K562 (cell line): ENCODE results near the gene BCR. TPM values are rescaled to one million over a fixed set of nuclear protein-coding genes. Genes with fewer than 3 reads are reported as not detected.

Source experiments
- ATAC-seq: fragments of 200-7000 bp; cut with Tn5 transposase; 3 replicates; pipeline ENCODE4 v1.9.1; 2020; ENCODE audit warnings: moderate library complexity
- BruUV-seq: library from RNA; stranded (reverse); fragments of 400-500 nt; replicated peaks from 2 replicates; lab custom pipeline; 2021; lab: Mats Ljungman, UMichigan
- CTCF ChIA-PET: fragments of 300-600 bp; formaldehyde crosslinking; extraction: SDS; loops from one replicate; lab custom pipeline; 2021; ENCODE audit warnings: low intra/inter-chr PET ratio; lab: Yijun Ruan, JAX
- POLR2A ChIA-PET: fragments of 300-600, 350-650 bp; sonication (Branson Sonifier 250); formaldehyde crosslinking; extraction: SDS; loops from one replicate; lab custom pipeline; 2021; ENCODE audit warnings: antibody characterized with exemption, inconsistent platforms; lab: Yijun Ruan, JAX
- DNase-seq, 4 experiments: peaks; one replicate each; pipeline versions ENCODE4 v3.0.0 to v3.0.0-alpha.2; 2011 to 2018; ENCODE audit warnings: low spot score in 3 of 4, mixed read lengths in 3 of 4; ENCODE audit errors: extremely low read depth in 1 of 4
- FAIRE-seq: peaks from 2 replicates; lab custom pipeline; 2011; peaks lifted over from hg19 to GRCh38; lab: Jason Lieb, UNC
- H2AFZ ChIP-seq: 2 replicates; pipeline ENCODE4 v1.6.0; 2011; ENCODE audit warnings: low read depth, low read length, control low read depth, inconsistent platforms
- H3K27ac ChIP-seq: fragments of 200-600 bp; 3 replicates; pipeline ENCODE4 v1.8.0; 2011; ENCODE audit warnings: low read depth, mild to moderate bottlenecking, control low read depth, inconsistent platforms, low read length, moderate library complexity, mixed read lengths; ENCODE audit errors: extremely low read depth
- H3K27me3 ChIP-seq, 2 experiments: fragments of 300-600 bp in 1 of 2; 2 replicates in 1 of 2; 3 replicates in 1 of 2; pipeline versions ENCODE4 v1.6.0 to v1.8.0; 2011; ENCODE audit warnings: inconsistent platforms in 2 of 2, low read length in 2 of 2, mild to moderate bottlenecking in 1 of 2, mixed read lengths in 1 of 2, moderate library complexity in 1 of 2; ENCODE audit not compliant: control insufficient read depth in 2 of 2, insufficient read depth in 2 of 2
- H3K36me3 ChIP-seq: fragments of 300-600 bp; 3 replicates; pipeline ENCODE4 v1.8.0; 2011; ENCODE audit warnings: mild to moderate bottlenecking, low read length, inconsistent platforms; ENCODE audit not compliant: control insufficient read depth, insufficient read depth
- H3K4me1 ChIP-seq, 2 experiments: fragments of 200-600 bp in 1 of 2; replicated peaks in 1 of 2; 2 replicates in 1 of 2; 3 replicates in 1 of 2; pipeline versions ENCODE4 v1.5.1 to v1.8.0; 2011; ENCODE audit warnings: inconsistent platforms in 2 of 2, low read length in 2 of 2, mild to moderate bottlenecking in 1 of 2, mixed read lengths in 1 of 2, moderate library complexity in 1 of 2; ENCODE audit not compliant: control insufficient read depth in 2 of 2, insufficient read depth in 2 of 2
- H3K4me2 ChIP-seq: 2 replicates; pipeline ENCODE4 v1.6.1; 2011; ENCODE audit warnings: low read length, control low read depth, inconsistent platforms, mixed read lengths; ENCODE audit not compliant: insufficient read depth
- H3K4me3 ChIP-seq: fragments of 200-600 bp; sonication (generic), shearing (Covaris generic); 2 replicates; pipeline ENCODE4 v1.5.1; 2016; ENCODE audit warnings: control low read depth, inconsistent platforms
- H3K79me2 ChIP-seq: fragments of 200-600 bp; 3 replicates; pipeline ENCODE4 v1.8.0; 2011; ENCODE audit warnings: low read length, inconsistent platforms; ENCODE audit not compliant: control insufficient read depth, insufficient read depth
- H3K9ac ChIP-seq, 2 experiments: 2 replicates each; pipeline versions ENCODE4 v1.6.0 to v1.6.1; 2011; ENCODE audit warnings: low read depth in 2 of 2, low read length in 2 of 2, control low read depth in 1 of 2, inconsistent platforms in 1 of 2, mild to moderate bottlenecking in 1 of 2, mixed read lengths in 1 of 2; ENCODE audit not compliant: insufficient read depth in 1 of 2
- H3K9me1 ChIP-seq: one replicate; pipeline ENCODE4 v1.6.0; 2011; ENCODE audit warnings: inconsistent platforms, mild to moderate bottlenecking, low read length, moderate library complexity; ENCODE audit not compliant: control insufficient read depth, insufficient read depth
- H3K9me3 ChIP-seq: replicated peaks from 2 replicates; pipeline ENCODE4 v1.5.1; 2011; ENCODE audit warnings: low read depth, low read length, inconsistent platforms; ENCODE audit not compliant: control insufficient read depth, insufficient read depth
- H4K20me1 ChIP-seq: replicated peaks from 2 replicates; pipeline ENCODE4 v1.6.1; 2011; ENCODE audit warnings: low read length, inconsistent platforms, mixed read lengths; ENCODE audit not compliant: control insufficient read depth, insufficient read depth
- CHD4 ChIP-seq: fragments of 200-600 bp; sonication (generic); IDR thresholded peaks from 3 replicates; pipeline ENCODE4 v1.6.1; 2012; ENCODE audit warnings: low read depth, mild to moderate bottlenecking, mixed read lengths, low read length, inconsistent platforms; ENCODE audit not compliant: insufficient read depth, insufficient replicate concordance, poor library complexity, severe bottlenecking
- ETV5 ChIP-seq: sonication (generic); formaldehyde crosslinking; IDR thresholded peaks from 2 replicates; pipeline ENCODE4 v1.4.0; 2020; ENCODE audit warnings: low read depth, mild to moderate bottlenecking, missing genetic modification reagents
- EZH2 ChIP-seq: IDR thresholded peaks from 2 replicates; pipeline ENCODE4 v1.6.1; 2012; ENCODE audit warnings: low read depth, mild to moderate bottlenecking, inconsistent platforms, low read length, borderline replicate concordance
- HLTF ChIP-seq: fragments of 450-650 bp; IDR thresholded peaks from 2 replicates; pipeline ENCODE4 v1.6.1; 2016
- MIER1 ChIP-seq: fragments of 450-650 bp; IDR thresholded peaks from 2 replicates; pipeline ENCODE4 v1.6.1; 2016; ENCODE audit warnings: antibody characterized with exemption, mild to moderate bottlenecking, low read depth
- RBM25 ChIP-seq: fragments of 200-400 bp; formaldehyde crosslinking; IDR thresholded peaks from 2 replicates; pipeline ENCODE4 v1.6.1; 2018; ENCODE audit warnings: low read length, low read depth, moderate library complexity; ENCODE audit not compliant: severe bottlenecking
- SETDB1 ChIP-seq: IDR thresholded peaks from one replicate; pipeline ENCODE4 v1.6.1; 2012; ENCODE audit warnings: low read length, control low read depth, inconsistent platforms
- SRSF9 ChIP-seq: fragments of 200-400 bp; formaldehyde crosslinking; IDR thresholded peaks from 2 replicates; pipeline ENCODE4 v1.6.1; 2017; ENCODE audit warnings: low read depth, low read length, borderline replicate concordance
- ZNF134 ChIP-seq: fragments of 250-450 bp; sonication (Bioruptor Pico); conservative IDR thresholded peaks from 2 replicates; pipeline ENCODE4 v1.4.0; 2020
- WGBS: fragments of 100-300 bp; shearing (Covaris generic); methylation state at CpG from one replicate; pipeline ENCODE4 v1.1.6; 2016; ENCODE audit warnings: low coverage, mixed read lengths; ENCODE audit not compliant: insufficient coverage; ENCODE audit errors: missing lambda C conversion rate; 5-methylcytosine and 5-hydroxymethylcytosine counted together
- in situ Hi-C: fragments of 300-500 bp; cut with MboI; formaldehyde crosslinking; loops from 4 replicates; pipeline ENCODE4 v1.15.0; 2018; ENCODE audit warnings: inconsistent platforms, mixed read lengths
- intact Hi-C: fragments of 100-400 bp; cut with micrococcal nuclease; formaldehyde crosslinking; loops from 2 replicates; pipeline ENCODE4 v1.14.2; 2022
- polyA plus RNA-seq, 8 experiments: library from polyadenylated mRNA; depleted of rRNA in 4 of 8; stranded (reverse) in 5 of 8; unstranded in 3 of 8; fragments of >200 nt; fragmentation: Nextera tagmentation in 2 of 8; fragmentation: Illumina TruSeq in 1 of 8; extraction: Ambion mirVana in 2 of 8; extraction: Trizol in 1 of 8; gene quantifications; 2 replicates each; pipeline versions ENCODE4 v1.2.1 to v1.2.3, GENCODE V29; 2011 to 2014; ENCODE audit warnings: inconsistent platforms in 1 of 8, missing spikeins in 1 of 8
- total RNA-seq, 7 experiments: library from RNA; depleted of rRNA in 6 of 7; stranded (reverse); fragments of >200 nt in 6 of 7; fragmentation: Illumina TruSeq in 2 of 7; extraction: Trizol in 2 of 7; gene quantifications; 2 replicates each; pipeline versions ENCODE4 v1.2.1 to v1.2.3, GENCODE V29; 2011 to 2021; ENCODE audit warnings: low replicate concordance in 1 of 7
- TF ChIP-seq, protein P1 (sequence below): sonication (generic); formaldehyde crosslinking; IDR thresholded peaks from 2 replicates; pipeline ENCODE4 v1.8.0; 2022; ENCODE audit warnings: mild to moderate bottlenecking, missing genetic modification reagents
- TF ChIP-seq, protein P2 (sequence below): sonication (generic); formaldehyde crosslinking; IDR thresholded peaks from 2 replicates; pipeline ENCODE4 v1.8.1; 2022; ENCODE audit warnings: missing genetic modification reagents
- TF ChIP-seq, protein P3 (sequence below), 2 experiments: IDR thresholded peaks; 2 replicates each; pipeline ENCODE4 v1.6.1; 2011; ENCODE audit warnings: borderline replicate concordance in 1 of 2, control low read depth in 1 of 2, low read depth in 1 of 2, low read length in 1 of 2, mild to moderate bottlenecking in 1 of 2, mixed read lengths in 1 of 2, moderate library complexity in 1 of 2; ENCODE audit not compliant: insufficient read depth in 1 of 2, insufficient read length in 1 of 2, poor library complexity in 1 of 2, severe bottlenecking in 1 of 2; ENCODE audit errors: extremely low read depth in 1 of 2
- TF ChIP-seq, protein P4 (sequence below): fragments of 250-450 bp; sonication (Bioruptor Pico); IDR thresholded peaks from 2 replicates; pipeline ENCODE4 v1.4.0; 2020

Gene BCR
- total and polyA plus RNA-seq, 9 of the 15 experiments (the other 6 are each of a cell fraction or from before 2014, with no cell fraction given), result 0.41 to 150 (median 45.6) TPM

DNA sequence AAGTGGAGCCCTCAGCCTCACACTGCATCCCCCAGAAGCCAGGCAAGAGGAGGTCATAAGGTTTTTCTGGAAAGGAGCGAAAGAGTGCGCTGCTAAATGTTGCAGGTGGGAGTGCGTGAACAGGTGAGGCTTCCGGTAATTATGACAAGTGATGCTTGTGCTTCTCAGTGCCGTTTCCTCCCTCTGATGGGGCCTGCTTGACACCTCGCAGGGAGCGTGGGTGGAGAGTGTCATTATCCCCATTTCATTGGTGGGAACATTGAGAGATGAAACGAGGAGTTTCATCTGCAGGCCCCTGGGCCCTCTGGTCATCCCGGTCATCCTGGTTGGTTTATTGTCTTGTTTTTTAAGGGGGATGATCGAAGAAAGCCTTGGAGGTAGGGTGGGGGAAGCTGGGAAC is 57.5 kb downstream of the BCR start:
- WGBS, result 91% methylated on average over 10 of the region's 10 CpGs
- no peak for FAIRE-seq
- peak in 3 of 4 experiments; percentile 54 to 61 (median 60) for DNase-seq
- intact Hi-C loops, result no loop called here
- H3K9me3 ChIP-seq, result peaks cover 8% of the 10 kb centered on the region
- ATAC-seq, result no peak
- H3K27me3 ChIP-seq, result no peaks in the 10 kb centered on the region
- H3K4me2 ChIP-seq, result no peak overlapping the region
- H3K9me1 ChIP-seq, result peaks cover 50% of the 10 kb centered on the region
- H3K4me1 ChIP-seq, result peaks cover 16 to 44% of the 10 kb centered on the region in 2 experiments
- peaks cover 91% of the 10 kb centered on the region for H3K79me2 ChIP-seq
- CTCF ChIA-PET, result no interaction called here
- H4K20me1 ChIP-seq, result peaks cover 70% of the 10 kb centered on the region
- no peak overlapping the region for H3K27ac ChIP-seq
- H3K36me3 ChIP-seq, result peaks cover 4% of the 10 kb centered on the region; the same call in 1 of the 3 replicates
- no peak overlapping the region for H3K4me3 ChIP-seq
- no TSS peak for BruUV-seq
- POLR2A ChIA-PET, result interaction anchor here (0.7 to 80.1 kb wide), 5 partner anchors 10 to 499 kb away, joined by 3 to 3476 read pairs (median 4); partner anchors contain the start of genes BCR and RAB36
- in situ Hi-C loops, result no loop called here
- H2AFZ ChIP-seq, result no peak overlapping the region
- H3K9ac ChIP-seq, result peak overlapping the region in 1 of 2 experiments; percentile 65; a peak in 2 of 4 replicates
- no peak for TF ChIP-seq ZNF134 (CRISPR knock-in tag)
- no peak for TF ChIP-seq HLTF
- no peak for TF ChIP-seq SETDB1
- TF ChIP-seq SRSF9, result no peak
- TF ChIP-seq, protein P1, sequence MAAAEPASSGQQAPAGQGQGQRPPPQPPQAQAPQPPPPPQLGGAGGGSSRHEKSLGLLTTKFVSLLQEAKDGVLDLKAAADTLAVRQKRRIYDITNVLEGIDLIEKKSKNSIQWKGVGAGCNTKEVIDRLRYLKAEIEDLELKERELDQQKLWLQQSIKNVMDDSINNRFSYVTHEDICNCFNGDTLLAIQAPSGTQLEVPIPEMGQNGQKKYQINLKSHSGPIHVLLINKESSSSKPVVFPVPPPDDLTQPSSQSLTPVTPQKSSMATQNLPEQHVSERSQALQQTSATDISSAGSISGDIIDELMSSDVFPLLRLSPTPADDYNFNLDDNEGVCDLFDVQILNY (CRISPR knock-in tag), result no peak
- no peak for TF ChIP-seq RBM25
- TF ChIP-seq, protein P2, sequence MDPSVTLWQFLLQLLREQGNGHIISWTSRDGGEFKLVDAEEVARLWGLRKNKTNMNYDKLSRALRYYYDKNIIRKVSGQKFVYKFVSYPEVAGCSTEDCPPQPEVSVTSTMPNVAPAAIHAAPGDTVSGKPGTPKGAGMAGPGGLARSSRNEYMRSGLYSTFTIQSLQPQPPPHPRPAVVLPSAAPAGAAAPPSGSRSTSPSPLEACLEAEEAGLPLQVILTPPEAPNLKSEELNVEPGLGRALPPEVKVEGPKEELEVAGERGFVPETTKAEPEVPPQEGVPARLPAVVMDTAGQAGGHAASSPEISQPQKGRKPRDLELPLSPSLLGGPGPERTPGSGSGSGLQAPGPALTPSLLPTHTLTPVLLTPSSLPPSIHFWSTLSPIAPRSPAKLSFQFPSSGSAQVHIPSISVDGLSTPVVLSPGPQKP (CRISPR knock-in tag), result no peak
- TF ChIP-seq, protein P3, sequence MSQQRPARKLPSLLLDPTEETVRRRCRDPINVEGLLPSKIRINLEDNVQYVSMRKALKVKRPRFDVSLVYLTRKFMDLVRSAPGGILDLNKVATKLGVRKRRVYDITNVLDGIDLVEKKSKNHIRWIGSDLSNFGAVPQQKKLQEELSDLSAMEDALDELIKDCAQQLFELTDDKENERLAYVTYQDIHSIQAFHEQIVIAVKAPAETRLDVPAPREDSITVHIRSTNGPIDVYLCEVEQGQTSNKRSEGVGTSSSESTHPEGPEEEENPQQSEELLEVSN (IDR thresholded peaks at IDR 0.05; ENCODE audit: borderline replicate concordance in 1 of 2, extremely low read depth in 1 of 2, insufficient read depth in 1 of 2, insufficient read length in 1 of 2, low read depth in 1 of 2, low read length in 1 of 2, poor library complexity in 1 of 2, severe bottlenecking in 1 of 2), result no peak
- TF ChIP-seq EZH2, result no peak
- no peak for TF ChIP-seq ETV5 (CRISPR knock-in tag)
- no peak for TF ChIP-seq MIER1
- TF ChIP-seq, protein P4, sequence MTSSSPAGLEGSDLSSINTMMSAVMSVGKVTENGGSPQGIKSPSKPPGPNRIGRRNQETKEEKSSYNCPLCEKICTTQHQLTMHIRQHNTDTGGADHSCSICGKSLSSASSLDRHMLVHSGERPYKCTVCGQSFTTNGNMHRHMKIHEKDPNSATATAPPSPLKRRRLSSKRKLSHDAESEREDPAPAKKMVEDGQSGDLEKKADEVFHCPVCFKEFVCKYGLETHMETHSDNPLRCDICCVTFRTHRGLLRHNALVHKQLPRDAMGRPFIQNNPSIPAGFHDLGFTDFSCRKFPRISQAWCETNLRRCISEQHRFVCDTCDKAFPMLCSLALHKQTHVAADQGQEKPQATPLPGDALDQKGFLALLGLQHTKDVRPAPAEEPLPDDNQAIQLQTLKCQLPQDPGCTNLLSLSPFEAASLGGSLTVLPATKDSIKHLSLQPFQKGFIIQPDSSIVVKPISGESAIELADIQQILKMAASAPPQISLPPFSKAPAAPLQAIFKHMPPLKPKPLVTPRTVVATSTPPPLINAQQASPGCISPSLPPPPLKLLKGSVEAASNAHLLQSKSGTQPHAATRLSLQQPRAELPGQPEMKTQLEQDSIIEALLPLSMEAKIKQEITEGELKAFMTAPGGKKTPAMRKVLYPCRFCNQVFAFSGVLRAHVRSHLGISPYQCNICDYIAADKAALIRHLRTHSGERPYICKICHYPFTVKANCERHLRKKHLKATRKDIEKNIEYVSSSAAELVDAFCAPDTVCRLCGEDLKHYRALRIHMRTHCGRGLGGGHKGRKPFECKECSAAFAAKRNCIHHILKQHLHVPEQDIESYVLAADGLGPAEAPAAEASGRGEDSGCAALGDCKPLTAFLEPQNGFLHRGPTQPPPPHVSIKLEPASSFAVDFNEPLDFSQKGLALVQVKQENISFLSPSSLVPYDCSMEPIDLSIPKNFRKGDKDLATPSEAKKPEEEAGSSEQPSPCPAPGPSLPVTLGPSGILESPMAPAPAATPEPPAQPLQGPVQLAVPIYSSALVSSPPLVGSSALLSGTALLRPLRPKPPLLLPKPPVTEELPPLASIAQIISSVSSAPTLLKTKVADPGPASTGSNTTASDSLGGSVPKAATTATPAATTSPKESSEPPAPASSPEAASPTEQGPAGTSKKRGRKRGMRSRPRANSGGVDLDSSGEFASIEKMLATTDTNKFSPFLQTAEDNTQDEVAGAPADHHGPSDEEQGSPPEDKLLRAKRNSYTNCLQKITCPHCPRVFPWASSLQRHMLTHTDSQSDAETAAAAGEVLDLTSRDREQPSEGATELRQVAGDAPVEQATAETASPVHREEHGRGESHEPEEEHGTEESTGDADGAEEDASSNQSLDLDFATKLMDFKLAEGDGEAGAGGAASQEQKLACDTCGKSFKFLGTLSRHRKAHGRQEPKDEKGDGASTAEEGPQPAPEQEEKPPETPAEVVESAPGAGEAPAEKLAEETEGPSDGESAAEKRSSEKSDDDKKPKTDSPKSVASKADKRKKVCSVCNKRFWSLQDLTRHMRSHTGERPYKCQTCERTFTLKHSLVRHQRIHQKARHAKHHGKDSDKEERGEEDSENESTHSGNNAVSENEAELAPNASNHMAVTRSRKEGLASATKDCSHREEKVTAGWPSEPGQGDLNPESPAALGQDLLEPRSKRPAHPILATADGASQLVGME, result no peak
- TF ChIP-seq CHD4, result no peak
